ENCODE measurements around the gene FGD4. TPM values are rescaled to one million over a fixed set of nuclear protein-coding genes. Genes with fewer than 3 reads are reported as not detected.

The FGD4 gene
- total and polyA plus RNA-seq, 2 donors from 2014 or later = 4.9 to 55.5 TPM

- Histone ChIP-seq H3K27ac (ENCODE audit: low read depth in 2 of 2, low read length in 2 of 2) (peak overlapping the region; percentile 89 to 91), H3K9me3 (ENCODE audit: control insufficient read depth in 2 of 3, insufficient read depth in 1 of 3, low read length in 3 of 3) (no peaks in the 10 kb centered on the region), H3K27me3 (ENCODE audit: control insufficient read depth, insufficient read depth, low read length) (no peaks in the 10 kb centered on the region), H3K4me1 (ENCODE audit: control insufficient read depth in 2 of 3, insufficient read depth in 2 of 3, low read depth in 1 of 3, low read length in 3 of 3) (peaks cover 0 to 4% (median 0%) of the 10 kb centered on the region in 3 donors), H3K4me3 (ENCODE audit: low read length in 3 of 3) (peak overlapping the region; percentile 52 to 86 (median 67)), H3K9ac (ENCODE audit: low read length in 3 of 3) (peak overlapping the region; percentile 24 to 89 (median 67)), H3K36me3 (ENCODE audit: control insufficient read depth in 2 of 3, insufficient read depth in 3 of 3, low read length in 3 of 3) (no peaks in the 10 kb centered on the region)
- no peak for FAIRE-seq
- no peak for TF ChIP-seq CTCF (IDR thresholded peaks at IDR 0.05; ENCODE audit: borderline replicate concordance, extremely low read depth, insufficient read depth)
- intact Hi-C loops (cut with DNase I) = no loop called here
- peak in 2 of 5 donors; percentile 51 to 64 for DNase-seq
These were observed 835 bp downstream of the FGD4 start for GRCh38 chr12:32400114-32400672.

GRCh38 chr12:32400866-32401265, 1.5 kb downstream of the FGD4 start:
- FAIRE-seq = no peak
- TF ChIP-seq CTCF (IDR thresholded peaks at IDR 0.05; ENCODE audit: borderline replicate concordance, extremely low read depth, insufficient read depth) = no peak
- Histone ChIP-seq H3K27me3 (ENCODE audit: control insufficient read depth, insufficient read depth, low read length) (no peaks in the 10 kb centered on the region), H3K4me1 (ENCODE audit: control insufficient read depth in 2 of 3, insufficient read depth in 2 of 3, low read depth in 1 of 3, low read length in 3 of 3) (peaks cover 0 to 4% (median 0%) of the 10 kb centered on the region in 3 donors), H3K9ac (ENCODE audit: low read length in 3 of 3) (peak overlapping the region; percentile 24 to 89 (median 37)), H3K36me3 (ENCODE audit: control insufficient read depth in 2 of 3, insufficient read depth in 3 of 3, low read length in 3 of 3) (no peaks in the 10 kb centered on the region), H3K27ac (ENCODE audit: low read depth in 2 of 2, low read length in 2 of 2) (peak overlapping the region; percentile 89 to 91), H3K9me3 (ENCODE audit: control insufficient read depth in 2 of 3, insufficient read depth in 1 of 3, low read length in 3 of 3) (no peaks in the 10 kb centered on the region), H3K4me3 (ENCODE audit: low read length in 3 of 3) (peak overlapping the region; percentile 52 to 86 (median 67))
- DNase-seq = peak in 2 of 5 donors; percentile 14 to 25
- intact Hi-C loops (cut with DNase I) = no loop called here

- Histone ChIP-seq H3K36me3 (ENCODE audit: control insufficient read depth in 2 of 3, insufficient read depth in 3 of 3, low read length in 3 of 3) (no peaks in the 10 kb centered on the region), H3K4me1 (ENCODE audit: control insufficient read depth in 2 of 3, insufficient read depth in 2 of 3, low read depth in 1 of 3, low read length in 3 of 3) (peaks cover 0 to 4% (median 0%) of the 10 kb centered on the region in 3 donors), H3K4me3 (ENCODE audit: low read length in 3 of 3) (peak overlapping the region in 1 of 3 donors; percentile 29), H3K27ac (ENCODE audit: low read depth in 2 of 2, low read length in 2 of 2) (no peak overlapping the region), H3K27me3 (ENCODE audit: control insufficient read depth, insufficient read depth, low read length) (no peaks in the 10 kb centered on the region), H3K9me3 (ENCODE audit: control insufficient read depth in 2 of 3, insufficient read depth in 1 of 3, low read length in 3 of 3) (no peaks in the 10 kb centered on the region), H3K9ac (ENCODE audit: low read length in 3 of 3) (no peak overlapping the region)
- intact Hi-C loops (cut with DNase I) = no loop called here
- no peak for TF ChIP-seq CTCF (IDR thresholded peaks at IDR 0.05; ENCODE audit: borderline replicate concordance, extremely low read depth, insufficient read depth)
- DNase-seq (no peak), FAIRE-seq (no peak)
These were observed 2.8 kb downstream of the FGD4 start for GRCh38 chr12:32402170-32402569.

Measured in kidney (tissue), 14 donors.